ENCODE results near the gene MNAT1. TPM values are rescaled to one million over a fixed set of nuclear protein-coding genes. Genes with fewer than 3 reads are reported as not detected.

MNAT1 gene
- total RNA-seq, 2 donors from 2014 or later, result 20.2 to 29.7 TPM

GRCh38 chr14:60998617-60999016 is 264.1 kb downstream of the MNAT1 start:
- no peak for TF ChIP-seq CTCF (IDR thresholded peaks at IDR 0.05)
- H3K9me3 ChIP-seq, result no peaks in the 10 kb centered on the region
- no peaks in the 10 kb centered on the region for H3K4me1 ChIP-seq
- no peak for DNase-seq (ENCODE audit: low spot score)
- H3K27ac ChIP-seq, result no peak overlapping the region
- H3K36me3 ChIP-seq, result peaks cover 11% of the 10 kb centered on the region
- H3K27me3 ChIP-seq, result no peaks in the 10 kb centered on the region
- H3K4me3 ChIP-seq, result no peak overlapping the region

- Histone ChIP-seq H3K36me3 (peaks cover 4% of the 10 kb centered on the region), H3K27ac (no peak overlapping the region)
- no peak for TF ChIP-seq CTCF (IDR thresholded peaks at IDR 0.05)
Measured at GRCh38 chr14:60999536-60999935, 265.0 kb downstream of the MNAT1 start.

DNA sequence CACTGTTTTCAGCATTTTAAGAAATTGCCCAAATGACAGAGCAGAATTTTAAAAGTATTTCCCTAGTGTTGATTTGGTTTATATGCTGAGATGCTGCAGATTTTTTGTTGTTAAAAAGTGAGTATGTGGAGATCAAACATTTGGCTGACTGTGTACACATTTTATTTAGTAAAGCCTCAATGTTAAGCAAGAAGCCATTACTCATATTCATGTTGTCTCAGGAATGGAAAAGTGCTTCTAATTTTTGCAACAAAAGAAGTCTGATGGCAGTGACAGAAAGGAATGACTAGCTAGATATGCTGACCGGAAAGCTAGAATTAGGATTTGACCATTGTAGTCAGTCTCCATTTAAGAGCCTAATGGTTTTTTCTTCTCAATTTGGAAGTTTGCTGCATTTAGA is 269.0 kb downstream of the MNAT1 start:
- H3K4me3 ChIP-seq, result no peak overlapping the region
- H3K9me3 ChIP-seq, result no peaks in the 10 kb centered on the region
- DNase-seq (ENCODE audit: low spot score), result no peak
- no peaks in the 10 kb centered on the region for H3K4me1 ChIP-seq
- no peak overlapping the region for H3K27ac ChIP-seq
- H3K27me3 ChIP-seq, result no peaks in the 10 kb centered on the region
- H3K36me3 ChIP-seq, result no peaks in the 10 kb centered on the region
- no peak for TF ChIP-seq CTCF (IDR thresholded peaks at IDR 0.05)

More at GRCh38 chr14:60999536-60999935, 265.0 kb downstream of the MNAT1 start:
- Histone ChIP-seq H3K4me1 (no peaks in the 10 kb centered on the region), H3K9me3 (no peaks in the 10 kb centered on the region), H3K4me3 (no peak overlapping the region), H3K27me3 (no peaks in the 10 kb centered on the region)
- no peak for DNase-seq (ENCODE audit: low spot score)

- no peak for DNase-seq (ENCODE audit: low spot score)
- peaks cover 0 to 3% of the 10 kb centered on the region in 2 donors for H3K9me3 ChIP-seq
- no peaks in the 10 kb centered on the region for H3K27me3 ChIP-seq
- H3K4me3 ChIP-seq, result no peak overlapping the region
- H3K4me1 ChIP-seq, result no peaks in the 10 kb centered on the region
- H3K27ac ChIP-seq, result no peak overlapping the region
- H3K36me3 ChIP-seq, result no peaks in the 10 kb centered on the region
- no peak for TF ChIP-seq CTCF (IDR thresholded peaks at IDR 0.05)
Measured at GRCh38 chr14:61019537-61019936, 285.0 kb downstream of the MNAT1 start.

Other genes starting within 250 kb of the MNAT1 start
- gene C14orf39, start 248.7 kb upstream of the MNAT1 start, total RNA-seq, result not detected
- not detected for gene SIX6, start 225.6 kb upstream of the MNAT1 start, total RNA-seq
- gene SIX1, start 85.3 kb upstream of the MNAT1 start, total RNA-seq, result not detected
- gene SIX4, start 10.4 kb upstream of the MNAT1 start, total RNA-seq, result 1 to 10 TPM; 3.3 to 4.1 TPM
- 1 to 10 TPM; 4.2 to 4.6 TPM for gene TRMT5, start 246.3 kb downstream of the MNAT1 start, total RNA-seq
- 1 to 10 TPM; 5.7 to 6.9 TPM for gene SLC38A6, start 246.5 kb downstream of the MNAT1 start, total RNA-seq

Measured in right atrium auricular region (tissue), 2 donors.